SK-N-SH treated with all-trans-retinoic acid at 6 μM for 48 hours (cell line): ENCODE results near the gene CREB3L2.
A peak's percentile ranks its signal among the peaks of the same experiment; 100 is the strongest.
"Not testable (repeated sequence)": the region's sequence is repeated elsewhere in the genome, so short reads cannot be mapped to it uniquely, and the experiment has no call there.

Experiments used
- ATAC-seq: fragments of 200-7000 bp; cut with Tn5 transposase; 3 replicates; pipeline ENCODE4 v1.9.1; 2020; ENCODE audit warnings: mild to moderate bottlenecking, moderate library complexity
- ARNTL ChIP-seq: fragments of 450-650 bp; formaldehyde crosslinking; IDR thresholded peaks from 2 replicates; pipeline ENCODE4 v1.5.0; 2020; ENCODE audit warnings: low read depth, mild to moderate bottlenecking, moderate library complexity, borderline replicate concordance
- BACH2 ChIP-seq: fragments of 250-450 bp; sonication (Bioruptor Pico); IDR thresholded peaks from 2 replicates; pipeline ENCODE4 v1.9.0; 2021; ENCODE audit warnings: mild to moderate bottlenecking, borderline replicate concordance
- CSDC2 ChIP-seq: fragments of 250-450 bp; sonication (Bioruptor Pico); IDR thresholded peaks from 2 replicates; pipeline ENCODE4 v1.5.0; 2020; ENCODE audit warnings: mild to moderate bottlenecking, moderate library complexity
- CSRNP3 ChIP-seq: fragments of 250-450 bp; sonication (Bioruptor Pico); IDR thresholded peaks from 2 replicates; pipeline ENCODE4 v1.5.1; 2021; ENCODE audit warnings: mild to moderate bottlenecking, moderate library complexity
- OSR1 ChIP-seq: fragments of 250-450 bp; sonication (Bioruptor Pico); IDR thresholded peaks from 2 replicates; pipeline ENCODE4 v1.8.0; 2022; ENCODE audit warnings: moderate library complexity, mild to moderate bottlenecking, inconsistent platforms
- PATZ1 ChIP-seq: fragments of 250-450 bp; sonication (Bioruptor Pico); IDR thresholded peaks from 2 replicates; pipeline ENCODE4 v1.8.0; 2020; ENCODE audit warnings: mild to moderate bottlenecking, moderate library complexity, borderline replicate concordance
- POU6F1 ChIP-seq: fragments of 250-450 bp; sonication (Bioruptor Pico); IDR thresholded peaks from 2 replicates; pipeline ENCODE4 v1.8.0; 2021; ENCODE audit warnings: low read depth, mild to moderate bottlenecking, moderate library complexity, borderline replicate concordance
- PPARA ChIP-seq: fragments of 250-450 bp; sonication (Bioruptor Pico); IDR thresholded peaks from 2 replicates; pipeline ENCODE4 v1.5.0; 2020; ENCODE audit warnings: mild to moderate bottlenecking, borderline replicate concordance
- RARB ChIP-seq: fragments of 250-450 bp; sonication (Bioruptor Pico); IDR thresholded peaks from 2 replicates; pipeline ENCODE4 v1.8.0; 2021; ENCODE audit warnings: mild to moderate bottlenecking, moderate library complexity
- SNAI2 ChIP-seq: fragments of 250-450 bp; sonication (Bioruptor Pico); IDR thresholded peaks from 2 replicates; pipeline ENCODE4 v1.5.0; 2020; ENCODE audit warnings: mild to moderate bottlenecking, moderate library complexity
- TOX ChIP-seq: fragments of 250-450 bp; sonication (Bioruptor Pico); IDR thresholded peaks from 2 replicates; pipeline ENCODE4 v1.8.0; 2021; ENCODE audit warnings: mild to moderate bottlenecking, moderate library complexity, borderline replicate concordance
- TSHZ2 ChIP-seq: fragments of 250-450 bp; sonication (Bioruptor Pico); IDR thresholded peaks from 2 replicates; pipeline ENCODE4 v1.5.0; 2020; ENCODE audit warnings: mild to moderate bottlenecking, moderate library complexity
- ZC3H10 ChIP-seq: fragments of 250-450 bp; sonication (Bioruptor Pico); IDR thresholded peaks from 2 replicates; pipeline ENCODE4 v1.5.1; 2021; ENCODE audit warnings: mild to moderate bottlenecking, moderate library complexity
- ZFP3 ChIP-seq: fragments of 250-450 bp; sonication (Bioruptor Pico); IDR thresholded peaks from 2 replicates; pipeline ENCODE4 v1.5.0; 2020; ENCODE audit warnings: mild to moderate bottlenecking, moderate library complexity
- ZFP30 ChIP-seq: fragments of 450-650 bp; formaldehyde crosslinking; IDR thresholded peaks from 2 replicates; pipeline ENCODE4 v1.5.0; 2022; ENCODE audit warnings: mild to moderate bottlenecking, moderate library complexity
- ZNF70 ChIP-seq: fragments of 450-650 bp; formaldehyde crosslinking; IDR thresholded peaks from 2 replicates; pipeline ENCODE4 v1.5.0; 2020; ENCODE audit warnings: mild to moderate bottlenecking, moderate library complexity
- ZNF8 ChIP-seq: fragments of 450-650 bp; formaldehyde crosslinking; IDR thresholded peaks from 2 replicates; pipeline ENCODE4 v1.5.0; 2020; ENCODE audit warnings: mild to moderate bottlenecking, moderate library complexity

Gene CREB3L2

GRCh38 chr7:138014686-138015085, 12.8 kb upstream of the CREB3L2 start:
- no peak for TF ChIP-seq CSDC2
- no peak for TF ChIP-seq OSR1 (CRISPR knock-in tag)
- TF ChIP-seq TOX (CRISPR knock-in tag) = no peak
- no peak for TF ChIP-seq ZFP30 (CRISPR knock-in tag)
- TF ChIP-seq RARB (CRISPR knock-in tag) = no peak
- TF ChIP-seq BACH2 (CRISPR knock-in tag) = no peak
- TF ChIP-seq ZC3H10 = no peak
- no peak for TF ChIP-seq SNAI2 (CRISPR knock-in tag)
- TF ChIP-seq ZNF70 (CRISPR knock-in tag) = no peak
- no peak for TF ChIP-seq PATZ1 (CRISPR knock-in tag)

GRCh38 chr7:138014201-138014600, 12.3 kb upstream of the CREB3L2 start:
- not testable (repeated sequence) for ATAC-seq

More at GRCh38 chr7:138014686-138015085, 12.8 kb upstream of the CREB3L2 start:
- ATAC-seq = no peak

- TF ChIP-seq OSR1 (CRISPR knock-in tag) (no peak), ZNF8 (CRISPR knock-in tag) (no peak), POU6F1 (CRISPR knock-in tag) (no peak), TSHZ2 (no peak), TOX (CRISPR knock-in tag) (no peak), ZNF70 (CRISPR knock-in tag) (no peak), BACH2 (CRISPR knock-in tag) (no peak), RARB (CRISPR knock-in tag) (no peak), PPARA (CRISPR knock-in tag) (no peak)
- TF ChIP-seq, all 23 proteins: peak for 0
- ATAC-seq = no peak
Measured at GRCh38 chr7:138009350-138009653, 7.4 kb upstream of the CREB3L2 start.

GRCh38 chr7:138008588-138009349, 6.9 kb upstream of the CREB3L2 start:
- 0 out of 2 replicates have a peak, but pooled peaks have one; percentile 46 for TF ChIP-seq ZNF70 (CRISPR knock-in tag)
- TF ChIP-seq TSHZ2 = 0 out of 2 replicates have a peak, but pooled peaks have one; percentile 36
- TF ChIP-seq RARB (CRISPR knock-in tag) = no peak
- no peak for TF ChIP-seq ARNTL
- TF ChIP-seq ZFP3 (CRISPR knock-in tag) = no peak
- no peak for TF ChIP-seq CSRNP3 (CRISPR knock-in tag)
- TF ChIP-seq, all 23 proteins: peak for 2
- ATAC-seq = peak; percentile 86
